Heart left ventricle (tissue), 16 donors: ENCODE data around the gene HTATSF1. TPM values are rescaled to one million over a fixed set of nuclear protein-coding genes. Genes with fewer than 3 reads are reported as not detected.

ENCODE experiments used
- ATAC-seq, 4 donors: fragments of 200-7000 bp; cut with Tn5 transposase; one replicate each; pipeline ENCODE4 v1.9.1; 2020 to 2022; ENCODE audit warnings: moderate library complexity in 4 of 4, mild to moderate bottlenecking in 3 of 4, moderate number of reproducible peaks in 1 of 4
- DNase-seq, 5 donors: peaks; one replicate each; pipeline ENCODE4 v3.0.0-alpha.2; 2020
- H3K27ac ChIP-seq, 12 donors: fragments of 200-600 bp; sonication (generic) in 4 of 12; one replicate each; pipeline versions ENCODE4 v1.5.0 to v1.8.0; 2016 to 2022; ENCODE audit warnings: mild to moderate bottlenecking in 2 of 12
- H3K27me3 ChIP-seq, 9 donors: fragments of 200-600 bp; sonication (generic) in 2 of 9; one replicate each; pipeline versions ENCODE4 v1.5.1 to v1.8.0; 2016 to 2022; ENCODE audit warnings: mild to moderate bottlenecking in 3 of 9
- H3K36me3 ChIP-seq, 9 donors: fragments of 200-600 bp; sonication (generic) in 2 of 9; one replicate each; pipeline versions ENCODE4 v1.5.0 to v1.8.0; 2018 to 2022; ENCODE audit warnings: mild to moderate bottlenecking in 2 of 9
- H3K4me1 ChIP-seq, 12 donors: fragments of 200-600 bp; sonication (generic) in 4 of 12; one replicate each; pipeline versions ENCODE4 v1.5.0 to v1.8.0; 2016 to 2022; ENCODE audit warnings: mild to moderate bottlenecking in 3 of 12
- H3K4me3 ChIP-seq, 12 donors: fragments of 200-600 bp; sonication (generic) in 4 of 12; one replicate each; pipeline versions ENCODE4 v1.5.0 to v1.8.0; 2017 to 2022; ENCODE audit warnings: mild to moderate bottlenecking in 9 of 12, moderate library complexity in 4 of 12
- H3K9me3 ChIP-seq, 12 donors: fragments of 200-600 bp; sonication (generic) in 4 of 12; one replicate each; pipeline versions ENCODE4 v1.5.0 to v1.8.0; 2016 to 2022; ENCODE audit warnings: mild to moderate bottlenecking in 1 of 12
- CTCF ChIP-seq, 12 donors: fragments of 200-600 bp; sonication (generic) in 4 of 12; IDR thresholded peaks; one replicate each; pipeline versions ENCODE4 v1.5.0 to v1.8.0; 2018 to 2022; ENCODE audit warnings: antibody characterized with exemption in 12 of 12, mild to moderate bottlenecking in 5 of 12
- POLR2A ChIP-seq, 2 donors: fragments of 450-650 bp; IDR thresholded peaks; one replicate each; pipeline ENCODE4 v1.6.1; 2017; ENCODE audit warnings: antibody characterized with exemption in 2 of 2, mild to moderate bottlenecking in 2 of 2, moderate library complexity in 2 of 2
- WGBS, 4 donors: extraction: QIAGEN DNeasy Blood & Tissue Kit in 2 of 4; methylation state at CpG; one replicate each; pipeline versions ENCODE4 v1.1.5 to v1.1.7; 2013 to 2018; 5-methylcytosine and 5-hydroxymethylcytosine counted together
- intact Hi-C, 10 donors: fragments of 100-400 bp; cut with DNase I; formaldehyde crosslinking; loops; one replicate each; pipeline versions ENCODE4 v1.11.1 to v1.14.2; 2022
- polyA plus RNA-seq, 2 donors: library from polyadenylated mRNA; stranded (reverse); fragments of 200-250 nt; gene quantifications; one replicate each; pipeline ENCODE4 v1.2.3, GENCODE V29; 2013
- total RNA-seq, 9 donors: library from RNA; depleted of rRNA in 2 of 9; stranded (reverse); fragments of >200 nt in 2 of 9; fragmentation: NEBNext Ultra II Directional in 3 of 9; extraction: Animal tissue kit (Norgen Biotek cat#: 25700) in 3 of 9; gene quantifications; one replicate each; pipeline versions ENCODE4 v1.1.0 to v1.2.4, GENCODE V29; 2016 to 2023
- donor health status: ischemic (EF 13 %, LVEDD 7.1; RV severe dilation, severe dysfunction).
- donor health status: healthy with polysubstance abuse.
- donor health status: DM: no; HTN: yes; CAD: no.
- donor health status: DM: no; HTN: no; CAD: no.
- donor health status: ischemic (EF 25% LVEDD 6.9; RV normal size, moderate dysfunction).
- donor health status: ischemic (EF 25% LVEDD 5.7; RV mildly dilated, moderate dysfunction).
- donor health status: healthy.
- donor health status: DM: yes; HTN: yes; CAD: no.
- donor health status: ischemic (EF 35%, LVEDD 5.7; RV mildly dilated, moderate dysfunction).
- donor health status: nonischemic (EF 11% LVEDD 7.7; RV severe dilation, severe dysfunction).
- donor health status: DM: yes; HTN: yes; CAD: no.
- donor health status: PGD.
- donor health status: ischemic (EF 29% LVEDD 5.4; RV normal size, mild dysfunction).
- donor health status: nonischemic (EF 23%, LVEDD 6.1; RV moderate dilation, normal function).

HTATSF1 gene
- total and polyA plus RNA-seq, 11 donors, result 49.8 to 83.0 (median 63.2) TPM

GRCh38 chrX:136540226-136540625, 42.8 kb downstream of the HTATSF1 start:
- Histone ChIP-seq H3K27me3 (peaks cover 0 to 15% (median 0%) of the 10 kb centered on the region in 9 donors), H3K36me3 (no peaks in the 10 kb centered on the region), H3K9me3 (no peaks in the 10 kb centered on the region), H3K4me1 (no peaks in the 10 kb centered on the region), H3K4me3 (no peak overlapping the region), H3K27ac (no peak overlapping the region)
- intact Hi-C loops, result no loop called here
- DNase-seq (no peak), ATAC-seq (no peak)
- 66 to 91% (median 79%) methylated on average over 5 of the region's 5 CpGs for WGBS, 4 donors
- TF ChIP-seq POLR2A (IDR thresholded peaks at IDR 0.05), result no peak
- no peak for TF ChIP-seq CTCF (IDR thresholded peaks at IDR 0.05)

DNA sequence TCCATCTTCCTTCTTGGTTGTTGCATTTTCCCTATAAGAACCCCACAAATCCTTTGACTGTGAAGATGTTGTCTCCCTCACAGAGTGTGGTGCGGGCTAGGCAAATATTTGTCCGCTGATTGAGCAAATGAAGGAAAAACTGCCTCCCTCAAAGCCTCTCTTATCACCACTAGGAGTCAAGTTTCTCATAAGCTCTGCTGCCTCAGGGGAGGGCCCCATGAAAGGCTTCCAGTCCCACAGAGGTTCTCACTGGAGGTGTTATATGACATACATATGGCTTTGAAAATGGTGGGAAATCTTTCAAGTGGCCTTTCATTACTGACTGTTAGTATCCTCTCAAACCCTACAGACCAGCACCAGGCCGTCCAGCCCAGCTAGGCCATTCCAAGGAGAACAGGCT, 43.9 kb downstream of the HTATSF1 start:
- Histone ChIP-seq H3K27ac (no peak overlapping the region), H3K36me3 (no peaks in the 10 kb centered on the region), H3K4me3 (no peak overlapping the region), H3K27me3 (peaks cover 0 to 15% (median 0%) of the 10 kb centered on the region in 9 donors), H3K9me3 (no peaks in the 10 kb centered on the region), H3K4me1 (no peaks in the 10 kb centered on the region)
- 68 to 82% (median 76%) methylated on average over 3 of the region's 3 CpGs for WGBS, 4 donors
- ATAC-seq, result no peak
- intact Hi-C loops, result no loop called here
- DNase-seq, result no peak
- TF ChIP-seq CTCF (IDR thresholded peaks at IDR 0.05), result no peak
- no peak for TF ChIP-seq POLR2A (IDR thresholded peaks at IDR 0.05)

DNA sequence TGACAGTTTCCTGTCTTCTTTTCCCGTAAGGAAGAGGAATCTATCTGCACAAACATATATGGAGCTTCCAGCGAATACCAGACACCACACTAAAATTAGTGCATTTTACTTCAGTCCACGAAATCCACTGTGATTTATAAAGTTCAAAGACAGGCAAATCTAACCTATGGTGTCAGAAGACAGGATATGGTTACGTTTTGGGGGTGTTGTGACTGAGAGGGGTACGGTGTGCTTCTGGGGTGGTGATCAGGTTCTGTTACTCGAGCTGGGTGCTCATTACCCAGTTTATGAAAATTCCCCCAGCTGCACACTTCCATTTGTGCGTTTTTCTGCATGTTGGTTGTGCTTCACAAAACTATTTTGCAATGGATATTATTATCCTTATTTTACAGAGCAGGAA, 44.9 kb downstream of the HTATSF1 start:
- no peak overlapping the region for H3K27ac ChIP-seq
- H3K36me3 ChIP-seq, result no peaks in the 10 kb centered on the region
- peaks cover 0 to 16% (median 0%) of the 10 kb centered on the region in 9 donors for H3K27me3 ChIP-seq
- 56 to 79% (median 68%) methylated on average over 7 of the region's 7 CpGs for WGBS, 4 donors
- no peaks in the 10 kb centered on the region for H3K9me3 ChIP-seq
- H3K4me1 ChIP-seq, result no peaks in the 10 kb centered on the region
- intact Hi-C loops, result no loop called here
- ATAC-seq (no peak), DNase-seq (no peak)
- TF ChIP-seq CTCF (IDR thresholded peaks at IDR 0.05), result no peak
- H3K4me3 ChIP-seq, result no peak overlapping the region

DNA sequence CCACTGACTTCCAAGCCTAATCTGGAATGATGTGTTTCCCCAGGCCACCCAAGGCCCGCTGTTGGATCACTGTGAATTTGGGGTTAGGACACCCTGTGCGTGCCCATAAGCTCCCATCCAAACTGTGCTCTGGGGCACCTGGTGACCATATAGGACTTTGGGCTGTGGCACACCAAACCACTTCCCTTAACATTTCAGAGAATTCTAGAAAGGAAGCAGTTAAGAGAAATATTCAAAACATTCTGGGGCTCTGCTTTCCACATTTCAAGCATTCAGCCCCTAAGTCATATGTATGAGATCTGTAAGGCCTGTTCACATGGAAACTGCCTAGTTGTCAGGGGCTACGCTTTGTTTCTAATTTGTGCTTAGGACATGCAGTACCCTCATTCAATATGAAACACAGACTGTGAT, 49.0 kb downstream of the HTATSF1 start:
- no peak for TF ChIP-seq CTCF (IDR thresholded peaks at IDR 0.05)
- TF ChIP-seq POLR2A (IDR thresholded peaks at IDR 0.05), result no peak
- Histone ChIP-seq H3K27me3 (peaks cover 0 to 12% (median 0%) of the 10 kb centered on the region in 9 donors), H3K9me3 (no peaks in the 10 kb centered on the region), H3K36me3 (no peaks in the 10 kb centered on the region), H3K4me1 (no peaks in the 10 kb centered on the region), H3K27ac (no peak overlapping the region), H3K4me3 (no peak overlapping the region)
- ATAC-seq (no peak), DNase-seq (no peak)
- intact Hi-C loops, result no loop called here
- 65 to 100% (median 91%) methylated on average over 2 to 3 of the region's 3 CpGs for WGBS, 4 donors
